Neural crest cell (in vitro differentiated cells): ENCODE results near the gene INPP4B. TPM values are rescaled to one million over a fixed set of nuclear protein-coding genes. Genes with fewer than 3 reads are reported as not detected.

Experiments used
- DNase-seq: peaks from one replicate; pipeline ENCODE4 v3.0.0; 2021; ENCODE audit warnings: low read depth, mixed read lengths, low spot score
- H3K27ac Mint-ChIP-seq: one replicate; pipeline ENCODE4 v1.8.0; 2021; ENCODE audit warnings: mild to moderate bottlenecking, mixed read lengths; ENCODE audit not compliant: unreplicated experiment
- H3K27me3 Mint-ChIP-seq: 2 replicates; pipeline ENCODE4 v1.8.0; 2021; ENCODE audit warnings: low read depth, mild to moderate bottlenecking, mixed read lengths
- H3K36me3 Mint-ChIP-seq: 2 replicates; pipeline ENCODE4 v1.8.0; 2021; ENCODE audit warnings: low read depth, mild to moderate bottlenecking, mixed read lengths
- H3K4me1 Mint-ChIP-seq: 2 replicates; pipeline ENCODE4 v1.8.0; 2021; ENCODE audit warnings: mixed read lengths
- H3K4me3 Mint-ChIP-seq: one replicate; pipeline ENCODE4 v1.8.0; 2021; ENCODE audit warnings: mild to moderate bottlenecking, mixed read lengths
- H3K9me3 Mint-ChIP-seq: 2 replicates; pipeline ENCODE4 v1.8.0; 2021; ENCODE audit warnings: mixed read lengths
- total RNA-seq: library from RNA; stranded (reverse); gene quantifications from 2 replicates; pipeline ENCODE4 v1.2.1, GENCODE V29; 2021
- TF ChIP-seq, protein P1 (sequence below): fragments of 200-600 bp; sonication (generic); conservative IDR thresholded peaks from 2 replicates; pipeline ENCODE4 v1.5.0; 2021; ENCODE audit warnings: antibody characterized with exemption, mild to moderate bottlenecking

INPP4B gene
- total RNA-seq, 1 donor from 2014 or later: 7.3 TPM

DNA sequence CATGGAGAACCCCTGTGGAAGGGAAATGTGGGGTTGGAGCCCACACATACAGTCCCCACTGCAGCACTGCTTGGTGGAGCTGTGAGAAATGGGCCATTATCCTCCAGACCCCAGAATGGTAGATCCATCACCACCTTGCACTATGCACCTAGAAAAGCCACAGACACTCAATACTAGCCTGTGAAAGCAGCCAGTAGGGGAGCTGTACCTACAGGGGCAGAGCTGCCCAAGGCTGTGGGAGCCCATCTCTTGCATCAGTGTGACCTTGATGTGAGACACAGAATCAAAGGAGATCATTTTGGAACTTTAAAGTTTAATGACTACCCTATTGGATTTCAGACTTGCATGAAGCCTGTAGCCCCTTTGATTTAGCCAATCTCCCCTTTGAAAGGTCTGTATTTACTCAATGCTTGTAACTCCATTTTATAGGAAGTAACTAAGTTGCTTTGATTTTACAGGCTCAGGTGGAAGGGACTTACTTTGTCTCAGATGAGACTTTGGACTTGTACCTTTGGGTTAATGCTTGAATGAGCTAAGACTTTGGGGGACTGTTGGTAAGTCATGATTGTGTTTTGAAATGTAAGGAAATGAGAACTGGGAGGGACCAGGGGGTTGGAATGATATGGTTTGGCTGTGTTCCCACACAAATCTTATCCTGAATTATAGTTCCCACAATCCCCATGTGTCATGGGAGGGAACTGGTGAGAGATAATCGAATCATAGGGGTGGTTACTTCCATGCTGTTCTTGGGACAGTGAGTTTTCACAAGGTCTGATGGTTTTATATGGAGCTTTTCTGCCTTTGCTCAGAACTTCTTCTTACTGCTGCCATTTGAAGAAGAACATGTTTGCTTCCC lies 352.6 kb downstream of the INPP4B start:
- no peak for DNase-seq
- TF ChIP-seq, protein P1, sequence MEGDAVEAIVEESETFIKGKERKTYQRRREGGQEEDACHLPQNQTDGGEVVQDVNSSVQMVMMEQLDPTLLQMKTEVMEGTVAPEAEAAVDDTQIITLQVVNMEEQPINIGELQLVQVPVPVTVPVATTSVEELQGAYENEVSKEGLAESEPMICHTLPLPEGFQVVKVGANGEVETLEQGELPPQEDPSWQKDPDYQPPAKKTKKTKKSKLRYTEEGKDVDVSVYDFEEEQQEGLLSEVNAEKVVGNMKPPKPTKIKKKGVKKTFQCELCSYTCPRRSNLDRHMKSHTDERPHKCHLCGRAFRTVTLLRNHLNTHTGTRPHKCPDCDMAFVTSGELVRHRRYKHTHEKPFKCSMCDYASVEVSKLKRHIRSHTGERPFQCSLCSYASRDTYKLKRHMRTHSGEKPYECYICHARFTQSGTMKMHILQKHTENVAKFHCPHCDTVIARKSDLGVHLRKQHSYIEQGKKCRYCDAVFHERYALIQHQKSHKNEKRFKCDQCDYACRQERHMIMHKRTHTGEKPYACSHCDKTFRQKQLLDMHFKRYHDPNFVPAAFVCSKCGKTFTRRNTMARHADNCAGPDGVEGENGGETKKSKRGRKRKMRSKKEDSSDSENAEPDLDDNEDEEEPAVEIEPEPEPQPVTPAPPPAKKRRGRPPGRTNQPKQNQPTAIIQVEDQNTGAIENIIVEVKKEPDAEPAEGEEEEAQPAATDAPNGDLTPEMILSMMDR: no peak
- H3K36me3 Mint-ChIP-seq: no peaks in the 10 kb centered on the region
- peak overlapping the region; percentile 31 for H3K27ac Mint-ChIP-seq
- no peaks in the 10 kb centered on the region for H3K27me3 Mint-ChIP-seq
- peaks cover 5% of the 10 kb centered on the region for H3K4me1 Mint-ChIP-seq
- H3K9me3 Mint-ChIP-seq: no peaks in the 10 kb centered on the region
- no peak overlapping the region for H3K4me3 Mint-ChIP-seq

DNA sequence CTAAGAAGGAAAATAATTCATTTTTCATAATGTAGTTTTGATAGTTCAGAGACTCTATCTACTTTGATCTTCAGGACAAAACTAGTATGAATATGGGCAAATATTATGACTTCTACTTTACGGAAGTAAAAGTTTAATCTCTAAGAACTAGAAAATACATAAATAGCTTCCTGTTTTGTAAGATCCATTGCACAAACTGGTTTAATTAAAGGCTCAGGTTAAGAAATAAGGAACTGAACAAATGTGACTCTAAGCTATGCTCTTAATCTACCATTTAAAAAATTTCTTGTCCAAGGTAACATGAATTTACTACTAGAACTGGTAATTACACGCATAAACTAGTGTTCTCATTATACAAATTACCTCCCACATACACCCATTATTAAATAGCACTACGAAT lies 360.6 kb downstream of the INPP4B start:
- no peak overlapping the region for H3K27ac Mint-ChIP-seq
- H3K27me3 Mint-ChIP-seq: no peaks in the 10 kb centered on the region
- H3K4me3 Mint-ChIP-seq: no peak overlapping the region
- no peaks in the 10 kb centered on the region for H3K9me3 Mint-ChIP-seq
- TF ChIP-seq, protein P1: no peak
- no peak for DNase-seq
- no peaks in the 10 kb centered on the region for H3K36me3 Mint-ChIP-seq
- H3K4me1 Mint-ChIP-seq: no peaks in the 10 kb centered on the region

GRCh38 chr4:142480244-142480643 lies 365.9 kb downstream of the INPP4B start:
- no peaks in the 10 kb centered on the region for H3K27me3 Mint-ChIP-seq
- no peaks in the 10 kb centered on the region for H3K9me3 Mint-ChIP-seq
- no peaks in the 10 kb centered on the region for H3K36me3 Mint-ChIP-seq
- DNase-seq: no peak
- H3K27ac Mint-ChIP-seq: no peak overlapping the region
- TF ChIP-seq, protein P1: no peak
- H3K4me3 Mint-ChIP-seq: no peak overlapping the region
- no peaks in the 10 kb centered on the region for H3K4me1 Mint-ChIP-seq

DNA sequence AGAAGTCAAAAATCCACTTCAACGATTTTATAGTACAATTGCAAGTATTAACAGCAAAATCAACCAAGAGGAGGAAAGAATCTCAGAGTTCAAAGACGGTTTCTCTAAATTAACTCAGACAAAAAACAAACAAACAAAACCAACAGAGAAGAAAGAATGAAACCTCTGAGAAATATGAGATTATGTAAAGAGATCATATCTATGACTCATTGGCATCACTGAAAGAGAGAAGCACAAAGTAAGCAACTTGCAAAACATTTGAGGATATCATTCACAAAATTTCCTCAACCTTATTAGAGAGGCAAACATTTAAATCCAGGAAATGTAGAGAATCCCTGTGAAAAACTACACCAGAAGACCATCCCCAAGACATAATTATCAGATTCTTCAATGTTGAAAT lies 370.4 kb downstream of the INPP4B start:
- TF ChIP-seq, protein P1: no peak
- Mint-ChIP-seq H3K27me3 (no peaks in the 10 kb centered on the region), H3K4me3 (no peak overlapping the region), H3K4me1 (no peaks in the 10 kb centered on the region), H3K36me3 (no peaks in the 10 kb centered on the region), H3K27ac (no peak overlapping the region), H3K9me3 (no peaks in the 10 kb centered on the region)
- DNase-seq: no peak

DNA sequence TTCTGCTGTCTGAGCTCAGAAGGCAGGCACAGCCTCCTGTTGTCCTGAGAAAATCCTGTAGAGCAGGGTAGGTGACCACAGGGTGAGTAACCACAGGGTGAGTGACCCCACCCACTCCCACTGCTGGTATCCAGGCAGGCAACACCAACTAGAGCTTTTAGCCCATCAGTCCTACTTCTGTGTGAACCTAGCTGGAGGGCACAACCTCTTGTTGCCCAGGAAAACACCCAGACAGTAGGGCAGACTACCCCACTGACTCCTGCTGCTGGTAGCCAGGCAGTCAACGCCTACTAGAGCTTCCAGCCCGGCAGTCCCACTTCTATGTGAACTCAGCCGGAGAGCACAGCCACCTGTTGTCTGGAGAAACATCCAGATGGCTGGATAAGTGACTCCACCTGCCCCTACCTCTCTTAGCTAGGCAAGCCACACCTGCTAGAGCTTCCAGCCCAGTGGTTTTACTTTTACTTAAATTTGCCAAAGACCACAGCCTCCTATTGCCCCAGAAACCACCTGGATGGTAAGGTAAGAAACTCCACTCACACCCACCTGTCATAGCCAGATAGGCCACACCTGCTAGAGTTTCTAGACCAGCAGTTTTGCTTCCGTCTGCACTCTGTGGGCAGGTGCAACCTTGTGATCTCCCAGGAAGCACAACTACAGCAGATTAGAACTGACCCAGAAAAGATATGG lies 371.6 kb downstream of the INPP4B start:
- no peaks in the 10 kb centered on the region for H3K4me1 Mint-ChIP-seq
- no peaks in the 10 kb centered on the region for H3K36me3 Mint-ChIP-seq
- H3K27me3 Mint-ChIP-seq: no peaks in the 10 kb centered on the region
- no peak for DNase-seq
- H3K27ac Mint-ChIP-seq: no peak overlapping the region
- TF ChIP-seq, protein P1: no peak
- H3K4me3 Mint-ChIP-seq: no peak overlapping the region
- no peaks in the 10 kb centered on the region for H3K9me3 Mint-ChIP-seq
